HG03558 (cell line): ENCODE measurements around the gene TMTC1.
"Not testable (repeated sequence)": the region's sequence is repeated elsewhere in the genome, so short reads cannot be mapped to it uniquely, and the experiment has no call there.

Experiments
- ATAC-seq: cut with Tn5 transposase; IDR thresholded peaks from one replicate; pipeline ENCODE4 v1.9.1; 2021; ENCODE audit warnings: moderate number of reproducible peaks; ENCODE audit not compliant: unreplicated experiment; ENCODE audit errors: extremely low read depth

Gene TMTC1

GRCh38 chr12:29630164-29630563, 153.6 kb downstream of the TMTC1 start:
- not testable (repeated sequence) for ATAC-seq

DNA sequence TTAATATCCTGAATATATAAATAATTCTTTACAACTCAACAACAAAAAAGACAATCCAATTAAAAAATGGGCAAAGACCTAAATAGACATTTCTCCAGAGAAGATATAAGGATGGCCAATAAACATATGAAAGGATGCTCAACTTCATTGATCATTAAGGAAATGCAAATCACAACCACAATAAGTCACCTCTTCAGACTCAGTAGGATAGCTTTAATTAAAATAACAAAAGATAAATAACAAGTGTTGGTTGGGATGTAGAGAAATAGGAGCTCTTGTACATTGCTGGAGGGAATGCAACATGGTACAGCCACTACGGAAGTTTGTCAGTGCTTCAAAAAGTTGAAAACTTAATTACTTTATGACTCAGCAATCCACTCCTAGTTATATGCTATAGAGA, 156.5 kb downstream of the TMTC1 start:
- no peak for ATAC-seq

GRCh38 chr12:29625359-29625953, 158.3 kb downstream of the TMTC1 start:
- ATAC-seq: no peak

- ATAC-seq: no peak
These were observed 161.5 kb downstream of the TMTC1 start for GRCh38 chr12:29622251-29622650.

DNA sequence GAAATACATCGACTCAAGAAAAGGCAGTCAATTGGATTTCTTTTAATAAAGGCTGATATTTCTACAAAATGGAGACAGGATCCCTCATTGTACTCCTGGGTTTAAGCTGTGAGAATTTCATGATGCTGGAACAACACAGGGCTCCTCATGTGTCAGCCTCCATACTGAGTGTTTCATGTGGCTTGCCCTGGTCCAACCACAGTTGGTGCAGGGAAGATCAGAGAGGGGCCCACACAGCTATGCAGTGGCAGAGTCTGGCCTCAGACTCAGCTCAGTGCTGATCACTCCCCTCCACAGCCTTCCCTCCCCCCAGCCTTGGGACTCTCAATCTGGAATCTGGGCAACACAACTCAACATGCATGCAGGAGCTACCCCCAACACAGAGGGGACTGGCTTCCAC, 163.7 kb downstream of the TMTC1 start:
- ATAC-seq: no peak

DNA sequence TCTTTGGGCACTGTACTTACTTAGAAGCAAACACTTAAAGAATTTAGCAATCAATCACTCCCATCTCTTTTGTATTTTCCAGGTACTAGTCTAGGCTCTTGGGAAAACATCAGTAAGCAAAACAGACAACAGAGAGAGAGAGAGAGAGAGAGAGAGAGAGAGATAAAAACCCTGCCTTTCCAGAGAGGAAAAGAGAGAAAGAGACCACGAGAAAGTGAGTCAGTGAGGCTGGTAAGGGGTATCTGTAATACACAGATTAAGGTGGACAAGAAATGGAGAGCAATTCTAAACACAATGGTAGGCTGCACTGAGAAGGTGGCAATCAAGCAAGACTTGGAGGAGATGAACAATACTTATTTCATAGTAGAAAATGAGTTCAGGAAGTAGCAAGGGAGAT, 166.3 kb downstream of the TMTC1 start:
- ATAC-seq: no peak

GRCh38 chr12:29616664-29617406, 166.9 kb downstream of the TMTC1 start:
- ATAC-seq: no peak

DNA sequence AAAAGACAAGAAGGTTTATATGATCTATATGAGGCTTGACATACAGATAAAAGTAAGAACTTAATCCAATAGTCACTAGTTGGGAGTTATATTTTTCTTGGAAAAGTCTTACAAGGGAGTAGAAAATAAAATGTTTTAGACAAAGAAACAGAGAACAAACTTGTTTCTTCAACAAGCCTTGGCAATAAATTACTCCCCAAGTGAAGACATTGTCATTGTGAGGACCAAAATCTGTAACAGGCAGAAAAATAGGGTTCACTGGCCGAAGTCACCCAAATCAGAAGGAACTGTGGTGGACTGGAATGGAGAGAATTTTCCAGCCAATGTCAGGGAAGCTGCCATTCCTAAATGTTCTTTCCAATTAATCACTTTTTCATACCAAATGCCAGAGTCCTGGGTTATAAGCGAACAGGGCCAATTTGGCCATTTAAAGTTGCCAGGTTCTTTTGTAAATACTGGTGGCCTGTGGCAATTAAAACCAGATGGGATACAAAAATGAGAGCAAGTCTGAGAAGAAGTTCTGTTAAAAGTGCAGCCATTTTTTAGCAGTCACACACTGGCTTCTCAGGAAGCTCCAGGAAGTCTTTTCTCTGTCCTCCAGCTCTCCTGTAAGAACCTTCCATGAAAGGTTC, 168.9 kb downstream of the TMTC1 start:
- no peak for ATAC-seq

- no peak for ATAC-seq
These were observed 170.8 kb downstream of the TMTC1 start for GRCh38 chr12:29612912-29613311.

GRCh38 chr12:29611906-29612305, 171.8 kb downstream of the TMTC1 start:
- no peak for ATAC-seq

DNA sequence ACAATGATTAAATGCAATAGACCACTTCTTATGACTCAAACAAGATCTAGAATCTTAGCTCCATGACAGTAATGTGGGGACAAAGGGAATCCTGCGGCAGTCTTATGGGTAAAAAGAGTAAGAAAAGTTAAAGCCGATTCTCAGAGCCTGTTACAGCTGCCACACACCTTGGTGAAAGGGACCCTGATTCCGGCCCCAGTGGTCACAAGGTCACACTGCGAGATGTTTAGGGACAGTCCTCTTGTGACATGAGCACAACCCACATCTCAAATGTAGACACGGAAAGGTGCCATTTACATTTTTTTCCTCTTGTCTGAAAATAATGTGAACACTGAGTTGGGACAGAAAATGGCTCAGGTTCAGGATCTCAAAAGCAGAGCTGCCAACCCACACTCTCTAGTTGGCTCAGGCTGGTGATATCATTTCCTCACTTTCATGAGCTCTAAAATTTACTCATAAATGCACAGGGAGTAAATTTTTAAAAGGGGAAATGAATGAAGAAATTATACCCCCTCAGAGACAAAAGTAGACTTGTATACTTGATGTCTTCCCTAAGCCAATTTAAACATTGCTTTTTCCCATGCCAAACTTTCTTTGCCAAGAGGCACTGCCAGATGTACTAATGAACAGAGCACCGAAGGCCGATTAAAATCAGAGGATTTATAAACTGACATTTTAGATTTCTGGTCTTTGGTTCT, 173.1 kb downstream of the TMTC1 start:
- ATAC-seq: no peak

DNA sequence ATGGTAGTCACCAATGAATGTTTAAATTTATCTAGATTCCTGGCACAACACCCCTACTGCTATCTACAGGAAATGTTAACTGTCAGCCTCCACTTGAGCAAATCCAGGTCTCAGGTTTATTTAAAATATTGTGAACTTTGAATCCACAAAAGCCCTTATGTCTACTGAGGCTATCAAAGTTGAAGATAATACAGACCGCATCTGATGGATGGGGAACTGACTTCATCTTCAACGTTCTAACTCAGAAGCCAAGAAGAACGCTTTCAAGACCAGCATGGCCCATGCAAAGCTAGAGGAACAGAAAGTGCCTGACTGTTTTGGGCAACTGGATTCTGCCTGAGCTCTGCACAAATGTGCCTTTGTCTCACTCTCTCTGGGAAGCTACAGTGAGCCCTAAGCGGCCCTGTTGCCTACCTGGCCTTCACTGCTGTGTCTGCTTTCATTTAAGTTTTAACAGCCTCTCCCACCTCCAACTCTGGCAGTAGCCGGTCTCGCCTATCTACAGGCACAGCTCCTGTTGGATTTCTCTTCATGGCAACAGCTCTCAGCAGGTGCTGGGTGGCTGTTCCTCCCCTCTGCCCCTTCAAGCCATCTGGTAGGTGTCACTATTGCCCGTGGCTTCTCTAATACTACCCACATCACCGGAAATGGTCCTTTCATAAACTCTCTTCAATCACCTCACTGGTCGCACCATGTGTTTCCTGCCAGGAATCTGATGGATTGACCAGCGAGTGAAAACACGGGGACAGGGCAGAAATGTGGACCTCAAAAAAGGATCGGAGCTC, 174.1 kb downstream of the TMTC1 start:
- ATAC-seq: no peak

- ATAC-seq: no peak
These were observed 175.2 kb downstream of the TMTC1 start for GRCh38 chr12:29608581-29608980.

- ATAC-seq: no peak
These were observed 184.4 kb downstream of the TMTC1 start for GRCh38 chr12:29599381-29599780.

GRCh38 chr12:29595071-29595755, 188.5 kb downstream of the TMTC1 start:
- no peak for ATAC-seq

- no peak for ATAC-seq
These were observed 190.7 kb downstream of the TMTC1 start for GRCh38 chr12:29593001-29593400.

DNA sequence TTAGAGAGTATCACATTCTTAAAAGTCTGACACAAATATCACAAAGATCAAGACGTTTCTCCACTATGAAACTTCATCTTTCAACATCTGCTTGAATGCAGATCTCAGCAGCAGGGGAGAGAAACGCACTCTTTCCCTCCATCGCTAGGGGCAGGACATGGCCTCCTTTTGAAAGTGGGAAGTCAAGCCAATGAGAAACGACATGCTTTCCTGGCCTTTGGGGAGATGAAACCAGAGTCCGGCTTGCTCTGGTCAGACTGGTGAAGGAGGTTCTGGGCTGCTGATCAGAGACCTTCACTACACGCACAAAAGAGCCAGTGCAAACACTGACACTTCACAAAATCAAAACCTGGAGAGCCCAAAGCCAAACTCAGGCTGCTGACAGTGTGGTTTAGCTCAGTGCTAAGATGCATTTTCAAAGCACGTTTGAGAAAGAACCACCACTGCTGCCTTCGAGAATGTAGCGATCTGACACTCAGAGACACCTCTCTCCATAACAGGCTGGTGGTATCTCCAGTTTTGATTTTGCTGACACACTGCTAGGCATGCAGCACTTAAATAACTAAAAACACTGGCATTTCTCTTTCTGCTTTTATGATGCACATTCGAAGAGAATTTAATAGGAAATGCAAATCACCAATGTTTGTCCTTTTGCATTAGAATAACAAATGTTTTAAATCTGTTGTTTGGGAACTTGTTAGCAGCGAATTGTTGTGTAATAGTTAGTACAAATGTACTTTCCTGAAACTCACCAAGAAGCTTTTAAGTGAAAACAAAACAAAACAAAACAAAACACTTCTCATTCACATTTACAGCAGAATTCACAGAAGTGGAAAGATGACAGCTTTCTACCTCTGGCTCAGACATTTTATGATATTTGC, 192.4 kb downstream of the TMTC1 start:
- no peak for ATAC-seq

GRCh38 chr12:29589851-29590250, 193.9 kb downstream of the TMTC1 start:
- no peak for ATAC-seq
